ENCODE results near the gene COL28A1. TPM values are rescaled to one million over a fixed set of nuclear protein-coding genes. Genes with fewer than 3 reads are reported as not detected.

Gene COL28A1
- total and polyA plus RNA-seq, 3 donors from 2014 or later = 4.0 to 9.2 (median 8.7) TPM

DNA sequence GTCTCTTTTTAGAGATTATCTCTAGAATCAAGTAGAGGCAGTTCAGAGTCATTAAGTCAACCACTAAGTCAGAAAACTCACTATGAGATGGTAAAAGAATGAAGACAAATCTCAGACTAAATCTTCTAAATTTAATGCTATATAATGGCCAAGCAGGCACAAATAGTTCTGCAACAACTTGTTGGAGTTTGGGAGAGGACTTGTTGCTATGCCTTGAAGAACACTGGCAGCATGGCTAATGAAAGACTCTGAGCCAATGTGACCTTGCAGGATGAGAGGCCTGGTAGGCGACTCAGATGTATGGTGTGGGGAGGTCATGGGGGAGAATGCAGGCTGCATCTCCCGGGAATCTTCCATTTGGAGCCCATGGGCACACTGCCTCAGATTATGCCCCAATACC, 224.7 kb downstream of the COL28A1 start:
- no peak for TF ChIP-seq POLR2A (IDR thresholded peaks at IDR 0.05)
- TF ChIP-seq, protein P1, sequence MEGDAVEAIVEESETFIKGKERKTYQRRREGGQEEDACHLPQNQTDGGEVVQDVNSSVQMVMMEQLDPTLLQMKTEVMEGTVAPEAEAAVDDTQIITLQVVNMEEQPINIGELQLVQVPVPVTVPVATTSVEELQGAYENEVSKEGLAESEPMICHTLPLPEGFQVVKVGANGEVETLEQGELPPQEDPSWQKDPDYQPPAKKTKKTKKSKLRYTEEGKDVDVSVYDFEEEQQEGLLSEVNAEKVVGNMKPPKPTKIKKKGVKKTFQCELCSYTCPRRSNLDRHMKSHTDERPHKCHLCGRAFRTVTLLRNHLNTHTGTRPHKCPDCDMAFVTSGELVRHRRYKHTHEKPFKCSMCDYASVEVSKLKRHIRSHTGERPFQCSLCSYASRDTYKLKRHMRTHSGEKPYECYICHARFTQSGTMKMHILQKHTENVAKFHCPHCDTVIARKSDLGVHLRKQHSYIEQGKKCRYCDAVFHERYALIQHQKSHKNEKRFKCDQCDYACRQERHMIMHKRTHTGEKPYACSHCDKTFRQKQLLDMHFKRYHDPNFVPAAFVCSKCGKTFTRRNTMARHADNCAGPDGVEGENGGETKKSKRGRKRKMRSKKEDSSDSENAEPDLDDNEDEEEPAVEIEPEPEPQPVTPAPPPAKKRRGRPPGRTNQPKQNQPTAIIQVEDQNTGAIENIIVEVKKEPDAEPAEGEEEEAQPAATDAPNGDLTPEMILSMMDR (IDR thresholded peaks at IDR 0.05) = no peak
- 67 to 97% methylated on average over 1 to 2 of the region's 2 CpGs for WGBS, 2 donors
- no peaks in the 10 kb centered on the region for H3K9me3 ChIP-seq
- H3K4me3 ChIP-seq = no peak overlapping the region
- H3K4me1 ChIP-seq = no peaks in the 10 kb centered on the region
- intact Hi-C loops (cut with DNase I; ENCODE audit: low total_unique reads) = no loop called here
- no peaks in the 10 kb centered on the region for H3K27me3 ChIP-seq
- H3K27ac ChIP-seq = no peak overlapping the region
- DNase-seq = no peak
- no peaks in the 10 kb centered on the region for H3K36me3 ChIP-seq (ENCODE audit: low read depth, missing control alignments)

DNA sequence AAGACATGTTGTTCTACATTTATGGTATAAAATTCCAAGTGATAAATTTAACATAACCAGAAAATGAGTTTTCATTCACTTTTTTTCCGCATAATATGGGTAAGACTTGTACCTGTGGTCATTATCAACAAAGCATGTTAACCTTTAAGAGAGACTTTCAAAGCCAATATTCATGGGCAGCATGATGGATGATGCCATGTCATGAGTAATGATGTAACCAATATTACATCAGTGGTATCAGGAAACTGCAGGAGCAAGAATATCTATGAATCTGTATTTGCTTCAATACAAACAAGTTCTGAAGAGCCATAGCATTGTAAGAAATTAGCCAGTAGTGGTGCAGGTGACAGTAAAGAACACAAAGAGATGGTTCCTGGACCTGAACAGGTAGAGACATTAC, 226.5 kb downstream of the COL28A1 start:
- no peaks in the 10 kb centered on the region for H3K4me1 ChIP-seq
- H3K27me3 ChIP-seq = no peaks in the 10 kb centered on the region
- H3K9me3 ChIP-seq = no peaks in the 10 kb centered on the region
- H3K4me3 ChIP-seq = no peak overlapping the region
- WGBS, 2 donors = 94 to 98% methylated on average over 1 of the region's 1 CpG
- TF ChIP-seq, protein P1 (IDR thresholded peaks at IDR 0.05) = no peak
- no peak for TF ChIP-seq POLR2A (IDR thresholded peaks at IDR 0.05)
- no peak for DNase-seq
- H3K36me3 ChIP-seq (ENCODE audit: low read depth, missing control alignments) = no peaks in the 10 kb centered on the region
- intact Hi-C loops (cut with DNase I; ENCODE audit: low total_unique reads) = no loop called here
- H3K27ac ChIP-seq = no peak overlapping the region

Other genes starting within 250 kb of the COL28A1 start
- 10 to 100 TPM; 51.3 to 66.0 TPM for gene MIOS, start 31.0 kb upstream of the COL28A1 start, total RNA-seq
- gene MIOS, start 31.0 kb upstream of the COL28A1 start, polyA plus RNA-seq (ENCODE audit: insufficient read depth, low read depth, low replicate concordance) = 35.9 TPM
- 10 to 100 TPM; 11.1 to 17.3 TPM for gene UMAD1, start 104.9 kb upstream of the COL28A1 start, total RNA-seq
- gene UMAD1, start 104.9 kb upstream of the COL28A1 start, polyA plus RNA-seq (ENCODE audit: insufficient read depth, low read depth, low replicate concordance) = 12.6 TPM
- 10 to 100 TPM; 25.8 to 40.6 TPM for gene RPA3, start 182.7 kb upstream of the COL28A1 start, total RNA-seq
- gene RPA3, start 182.7 kb upstream of the COL28A1 start, polyA plus RNA-seq (ENCODE audit: insufficient read depth, low read depth, low replicate concordance) = 48.7 TPM